Fibroblast of the conjunctiva (primary cell): ENCODE results near the gene TMEM126B.
"Not testable (repeated sequence)": the region's sequence is repeated elsewhere in the genome, so short reads cannot be mapped to it uniquely, and the experiment has no call there.

Experiments used
- DNase-seq: peaks from one replicate; pipeline ENCODE4 v3.0.0-alpha.2; 2010; ENCODE audit warnings: low read depth

The TMEM126B gene

DNA sequence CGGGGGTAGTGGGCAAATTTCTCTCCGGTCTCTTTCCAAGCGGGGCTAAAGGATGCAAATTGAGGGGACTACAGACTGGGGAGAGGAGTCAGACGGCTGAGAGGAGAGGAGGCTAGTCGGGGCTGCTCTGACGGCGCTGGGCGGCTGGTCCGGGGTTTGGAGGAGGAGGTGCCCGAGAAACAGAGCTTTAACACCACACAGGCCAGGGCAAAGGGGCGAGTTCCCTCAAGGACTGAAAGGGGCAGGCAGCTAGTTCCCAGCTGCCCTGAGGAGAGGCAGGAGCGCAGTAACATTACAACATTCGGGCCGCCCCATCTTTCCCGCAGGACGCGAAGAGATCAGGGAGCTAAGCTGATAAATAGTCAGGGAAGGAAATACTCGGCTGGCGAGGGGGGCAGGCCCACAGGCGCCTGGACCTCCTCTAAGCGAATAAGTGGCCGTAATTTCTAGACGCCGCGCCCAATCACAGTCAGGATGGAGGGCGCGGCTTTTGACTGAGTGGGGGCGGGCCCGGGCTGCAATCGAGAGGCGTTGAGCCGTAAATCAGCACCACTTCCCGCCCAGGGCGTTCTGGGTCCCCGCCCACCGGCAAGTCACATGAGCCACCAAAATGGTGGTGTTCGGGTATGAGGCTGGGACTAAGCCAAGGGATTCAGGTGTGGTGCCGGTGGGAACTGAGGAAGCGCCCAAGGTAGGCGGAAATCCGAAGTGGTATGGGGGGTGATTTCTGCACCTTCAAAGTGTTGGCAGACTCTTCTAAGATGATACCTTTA lies at the start of gene TMEM126B:
Gene TMEM126B, plus strand, starts transcription at position 596 of the 773 bp plus-strand sequence. Its CDS starts 15 bp downstream, at position 611.
- peak; percentile 92 for DNase-seq

DNA sequence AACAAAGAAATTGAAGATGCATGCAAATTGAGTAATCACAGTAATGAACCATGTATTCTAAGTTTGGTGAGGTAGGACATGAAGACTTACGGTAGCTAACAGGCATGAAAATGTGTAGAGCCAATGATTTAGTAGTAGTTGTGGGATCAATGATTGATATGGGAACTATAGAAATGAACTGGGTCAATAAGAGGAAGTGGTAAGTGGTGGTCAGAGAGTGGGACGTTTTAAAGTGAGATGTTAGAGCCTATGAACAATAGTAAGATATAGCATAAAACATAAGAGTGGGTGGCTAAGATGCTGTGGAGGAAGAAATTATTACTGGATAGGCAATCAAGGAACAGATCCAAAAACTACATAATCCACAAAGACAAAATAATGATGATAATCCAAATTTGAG lies 46.3 kb upstream of the TMEM126B start:
- no peak for DNase-seq

DNA sequence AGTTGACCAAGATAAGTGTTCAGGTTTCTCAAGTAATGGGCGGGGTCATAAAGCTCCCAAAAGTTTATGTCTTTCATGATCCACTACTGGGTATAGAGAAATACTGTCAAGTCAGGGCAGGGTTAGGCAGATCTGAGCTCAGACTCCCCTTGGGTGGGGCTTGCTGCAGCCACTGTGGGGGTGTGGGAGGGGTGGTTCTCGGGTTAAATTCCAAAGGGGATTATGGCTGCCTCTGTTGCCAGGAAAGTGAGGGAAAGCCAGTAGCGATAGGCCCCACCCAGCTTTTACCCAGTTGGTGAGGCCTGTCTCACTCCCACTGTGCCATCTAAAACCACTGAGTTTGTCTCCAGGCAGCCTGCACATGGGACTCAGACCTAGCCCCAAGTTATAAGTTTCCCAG lies 39.0 kb upstream of the TMEM126B start:
- DNase-seq, result no peak

DNA sequence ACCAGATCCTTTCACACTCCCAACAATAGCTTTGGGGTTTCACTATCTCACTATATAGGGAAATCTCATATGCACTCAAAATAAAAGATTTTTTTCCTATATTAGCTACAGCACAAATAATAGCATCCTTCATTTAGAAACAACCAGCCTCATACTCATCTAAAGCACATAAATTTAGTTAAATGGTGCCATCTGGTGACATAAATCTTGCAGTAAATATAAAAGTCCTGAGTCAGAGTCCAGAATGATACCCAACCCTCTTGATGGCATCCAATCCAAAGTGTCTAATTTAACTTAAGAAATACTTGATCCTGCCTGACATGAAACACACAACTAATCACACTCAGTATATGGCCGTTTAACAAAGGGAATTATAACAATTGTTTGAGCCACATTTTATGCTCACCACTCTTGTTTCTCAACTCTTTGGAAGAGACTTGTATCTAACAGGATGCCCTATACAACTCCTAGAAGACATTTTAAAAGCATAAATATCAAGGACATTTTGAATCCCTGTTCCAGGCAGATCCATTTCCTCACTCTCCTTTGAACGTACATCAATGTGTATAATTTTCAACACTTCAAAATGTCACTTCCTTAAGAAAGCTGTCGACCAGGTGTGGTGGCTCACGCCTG lies 37.4 kb upstream of the TMEM126B start:
- peak; percentile 17 for DNase-seq

DNA sequence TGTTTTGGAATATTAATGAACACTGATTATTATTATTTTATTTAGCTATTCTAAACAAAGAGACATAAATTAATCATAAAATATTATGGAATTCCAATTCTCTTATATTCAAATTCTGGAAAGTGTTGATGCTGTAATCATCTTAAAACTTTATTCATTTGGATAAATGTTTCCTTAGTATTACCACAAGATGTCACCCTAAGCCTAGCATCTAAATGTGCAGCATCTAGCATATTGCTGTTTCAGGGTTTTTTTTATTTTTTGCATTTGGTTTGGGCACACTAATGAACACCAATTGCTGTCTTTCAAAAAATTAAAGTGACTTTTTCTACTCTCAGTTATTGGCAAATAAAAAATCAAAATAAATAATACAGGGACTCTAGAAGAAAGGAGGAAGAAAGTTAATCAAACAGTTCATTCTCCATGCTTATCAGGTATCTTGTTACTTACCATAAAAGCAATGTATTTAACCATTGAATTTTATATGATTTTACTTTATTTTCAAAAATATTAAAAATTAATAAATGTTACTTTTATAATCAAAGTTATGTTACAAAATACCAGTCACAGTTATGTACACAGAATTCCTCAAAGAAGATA lies 33.0 kb upstream of the TMEM126B start:
- DNase-seq, result peak; percentile 43

- no peak for DNase-seq
Measured at GRCh38 chr11:85596886-85597285, 31.5 kb upstream of the TMEM126B start.

DNA sequence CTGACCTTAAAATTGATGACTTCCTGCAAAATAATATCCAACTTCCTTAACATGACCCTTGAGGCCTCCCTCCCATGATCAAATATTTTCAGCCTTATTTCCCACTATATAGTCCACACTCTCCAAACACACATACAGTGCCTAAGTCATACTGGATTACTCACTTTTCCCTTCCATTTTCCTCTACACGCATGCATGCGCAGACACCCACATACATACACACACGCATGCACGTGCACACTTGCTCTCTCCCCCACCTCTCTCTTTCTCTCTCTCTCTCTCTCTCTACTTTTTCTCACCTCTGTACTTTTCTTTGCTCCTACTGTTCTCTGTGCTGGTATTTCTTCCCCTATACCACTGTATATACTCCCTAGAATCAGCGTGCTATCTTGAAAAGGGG lies 29.3 kb upstream of the TMEM126B start:
- no peak for DNase-seq

- no peak for DNase-seq
Measured at GRCh38 chr11:85602526-85603213, 25.7 kb upstream of the TMEM126B start.

- no peak for DNase-seq
Measured at GRCh38 chr11:85603220-85603619, 25.2 kb upstream of the TMEM126B start.

DNA sequence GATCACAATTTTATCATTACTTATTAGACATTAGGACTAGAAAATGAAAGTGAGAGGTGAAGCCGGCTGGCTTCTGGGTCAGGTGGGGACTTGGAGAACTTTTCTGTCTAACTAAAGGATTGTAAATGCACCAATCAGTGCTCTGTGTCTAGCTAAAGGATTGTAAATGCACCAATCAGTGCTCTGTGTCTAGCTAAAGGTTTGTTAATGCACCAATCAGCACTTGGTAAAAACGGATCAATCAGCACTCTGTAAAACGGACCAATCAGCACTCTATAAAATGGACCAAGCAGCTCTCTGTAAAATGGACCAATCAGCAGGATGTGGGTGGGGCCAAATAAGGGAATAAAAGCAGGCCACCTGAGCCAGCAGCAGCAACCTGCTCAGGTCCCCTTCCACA lies 22.2 kb upstream of the TMEM126B start:
- not testable (repeated sequence) for DNase-seq

GRCh38 chr11:85608621-85609020 lies 19.8 kb upstream of the TMEM126B start:
- not testable (repeated sequence) for DNase-seq

DNA sequence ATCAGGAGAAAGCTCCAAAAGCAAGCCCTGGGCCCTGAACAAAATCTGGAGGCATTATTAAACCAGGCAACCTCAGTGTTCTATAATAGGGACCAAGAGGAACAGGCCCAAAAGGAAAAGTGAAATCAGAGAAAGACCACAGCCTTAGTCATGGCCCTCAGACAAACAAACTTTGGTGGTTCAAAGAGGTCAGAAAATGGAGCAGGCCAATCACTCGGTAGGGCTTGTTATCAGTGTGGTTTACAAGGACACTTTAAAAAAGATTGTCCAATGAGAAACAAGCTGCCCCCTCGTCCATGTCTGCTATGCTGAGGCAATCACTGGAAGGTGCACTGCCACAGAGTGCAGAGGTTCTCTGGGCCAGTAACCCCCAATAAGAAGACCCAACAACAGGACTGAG lies 19.1 kb upstream of the TMEM126B start:
- not testable (repeated sequence) for DNase-seq

DNA sequence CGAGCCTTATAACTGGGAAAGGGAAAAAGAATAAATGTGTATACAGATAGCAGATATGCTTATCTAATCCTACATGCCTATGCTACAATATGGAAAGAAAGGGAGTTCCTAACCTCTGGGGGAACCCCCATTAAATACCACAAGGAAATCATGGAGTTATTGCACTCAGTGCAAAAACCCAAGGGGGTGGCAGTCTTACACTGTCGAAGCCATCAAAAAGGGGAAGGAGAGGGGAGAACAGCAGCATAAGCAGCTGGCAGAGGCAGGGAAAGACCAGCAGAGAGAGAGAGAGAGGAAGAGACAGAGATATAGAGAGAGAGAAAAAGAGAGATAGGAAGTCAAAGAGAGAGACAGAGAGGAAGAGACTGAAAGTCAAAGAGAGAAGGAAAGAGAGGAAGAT lies 16.8 kb upstream of the TMEM126B start:
- DNase-seq, result not testable (repeated sequence)

DNA sequence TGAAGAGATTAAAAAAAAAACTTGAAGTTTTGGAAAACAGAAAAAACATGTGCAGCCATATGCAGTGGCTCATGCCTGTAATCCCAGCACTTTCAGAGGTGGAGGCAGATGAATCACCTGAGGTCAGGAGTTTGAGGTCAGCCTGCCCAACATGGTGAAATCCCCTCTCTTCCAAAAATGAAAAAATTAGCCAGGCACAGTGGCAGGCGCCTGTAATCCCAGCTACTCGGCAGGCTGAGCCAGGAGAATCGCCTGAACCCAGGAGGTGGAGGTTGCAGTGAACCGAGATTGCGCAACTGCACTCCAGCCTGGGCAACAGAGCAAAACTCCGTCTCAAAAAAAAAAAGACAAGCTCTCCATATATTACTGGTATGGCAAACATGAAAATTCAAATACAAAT lies 8.9 kb upstream of the TMEM126B start:
- no peak for DNase-seq

DNA sequence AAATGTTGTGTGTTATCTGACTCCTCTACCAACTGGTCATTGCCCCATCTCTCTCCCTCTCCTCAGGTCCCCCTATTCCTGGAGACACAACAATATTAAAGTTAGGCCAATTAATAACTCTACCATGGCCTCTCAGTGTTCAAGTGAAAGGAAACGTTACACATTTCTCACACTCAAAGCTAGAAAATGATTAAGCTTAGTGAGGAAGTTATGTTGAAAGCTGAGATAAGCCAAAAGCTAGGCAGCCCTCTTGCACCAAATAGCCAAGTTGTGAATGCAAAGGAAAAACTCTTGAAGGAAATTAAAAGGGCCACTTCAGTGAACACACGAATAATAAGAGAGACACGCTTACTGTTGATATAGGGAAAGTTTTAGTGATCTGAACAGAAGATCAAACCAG lies 8.1 kb upstream of the TMEM126B start:
- no peak for DNase-seq

GRCh38 chr11:85626496-85626895 lies 1.9 kb upstream of the TMEM126B start:
- DNase-seq, result no peak

- DNase-seq, result peak; percentile 22
Measured at GRCh38 chr11:85627332-85627997, 928 bp upstream of the TMEM126B start, which contains the start of gene DLG2. DLG2 (minus strand) TSS chr11:85627344.

DNA sequence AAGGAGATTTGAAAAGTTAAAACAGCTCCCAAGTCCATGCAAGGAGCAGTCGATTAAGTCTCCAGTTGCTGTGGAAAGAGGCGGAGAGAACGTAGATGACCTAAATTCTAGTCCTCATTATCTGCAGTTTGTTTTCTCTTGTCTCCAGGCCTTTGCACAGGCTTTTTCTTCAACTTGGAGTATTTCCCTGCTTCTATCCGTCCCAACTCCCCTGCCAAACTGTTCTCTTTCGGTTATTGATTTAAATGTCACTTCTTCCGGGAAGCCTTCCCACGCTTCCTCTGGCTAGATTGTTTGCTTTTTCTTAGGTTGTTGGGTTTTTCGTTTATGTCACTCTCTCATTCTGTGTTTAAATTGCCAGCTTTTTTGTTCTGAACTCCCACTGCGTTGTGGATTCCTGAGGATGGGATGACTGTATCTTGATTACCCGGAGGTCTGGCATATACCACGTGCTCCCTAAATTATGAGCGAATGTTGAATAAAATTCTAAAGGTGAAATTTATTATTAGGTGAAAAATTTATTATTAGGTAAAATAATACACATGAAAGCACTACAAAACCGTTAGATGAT lies 463 bp downstream of the TMEM126B start:
- DNase-seq, result no peak

- DNase-seq, result no peak
Measured at GRCh38 chr11:85634747-85635146, 6.4 kb downstream of the TMEM126B start.

DNA sequence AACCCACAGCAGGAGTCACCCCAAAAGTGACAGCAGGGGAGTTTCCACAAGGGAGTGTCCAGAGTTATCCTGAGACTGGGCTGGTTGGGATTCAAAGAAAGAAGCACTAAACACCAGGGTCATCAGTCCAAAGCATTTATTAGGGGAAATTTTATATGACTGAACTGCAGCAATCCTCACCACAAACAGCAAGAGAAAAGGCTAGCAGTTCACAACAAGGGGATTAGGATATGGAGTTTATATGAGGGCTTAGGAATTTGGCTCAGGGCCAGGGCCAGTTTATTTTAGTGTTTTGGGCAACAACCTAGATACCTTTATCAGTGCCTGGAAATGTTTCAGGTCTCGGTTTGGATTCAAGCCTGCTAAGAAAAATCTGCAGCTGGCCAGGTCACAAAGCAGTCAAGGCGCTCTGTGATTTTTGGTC lies 14.8 kb downstream of the TMEM126B start:
- no peak for DNase-seq

- DNase-seq, result no peak
Measured at GRCh38 chr11:85647078-85647477, 18.7 kb downstream of the TMEM126B start.
